ENCODE data around the gene PLXNA3.

PLXNA3 gene

GRCh38 chrX:154507673-154508383, 49.7 kb downstream of the PLXNA3 start:
- TF ChIP-seq, protein P1, sequence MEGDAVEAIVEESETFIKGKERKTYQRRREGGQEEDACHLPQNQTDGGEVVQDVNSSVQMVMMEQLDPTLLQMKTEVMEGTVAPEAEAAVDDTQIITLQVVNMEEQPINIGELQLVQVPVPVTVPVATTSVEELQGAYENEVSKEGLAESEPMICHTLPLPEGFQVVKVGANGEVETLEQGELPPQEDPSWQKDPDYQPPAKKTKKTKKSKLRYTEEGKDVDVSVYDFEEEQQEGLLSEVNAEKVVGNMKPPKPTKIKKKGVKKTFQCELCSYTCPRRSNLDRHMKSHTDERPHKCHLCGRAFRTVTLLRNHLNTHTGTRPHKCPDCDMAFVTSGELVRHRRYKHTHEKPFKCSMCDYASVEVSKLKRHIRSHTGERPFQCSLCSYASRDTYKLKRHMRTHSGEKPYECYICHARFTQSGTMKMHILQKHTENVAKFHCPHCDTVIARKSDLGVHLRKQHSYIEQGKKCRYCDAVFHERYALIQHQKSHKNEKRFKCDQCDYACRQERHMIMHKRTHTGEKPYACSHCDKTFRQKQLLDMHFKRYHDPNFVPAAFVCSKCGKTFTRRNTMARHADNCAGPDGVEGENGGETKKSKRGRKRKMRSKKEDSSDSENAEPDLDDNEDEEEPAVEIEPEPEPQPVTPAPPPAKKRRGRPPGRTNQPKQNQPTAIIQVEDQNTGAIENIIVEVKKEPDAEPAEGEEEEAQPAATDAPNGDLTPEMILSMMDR (IDR thresholded peaks at IDR 0.05; ENCODE audit: extremely low read depth, missing control alignments), result no peak
- DNase-seq (ENCODE audit: low spot score), result no peak

DNA sequence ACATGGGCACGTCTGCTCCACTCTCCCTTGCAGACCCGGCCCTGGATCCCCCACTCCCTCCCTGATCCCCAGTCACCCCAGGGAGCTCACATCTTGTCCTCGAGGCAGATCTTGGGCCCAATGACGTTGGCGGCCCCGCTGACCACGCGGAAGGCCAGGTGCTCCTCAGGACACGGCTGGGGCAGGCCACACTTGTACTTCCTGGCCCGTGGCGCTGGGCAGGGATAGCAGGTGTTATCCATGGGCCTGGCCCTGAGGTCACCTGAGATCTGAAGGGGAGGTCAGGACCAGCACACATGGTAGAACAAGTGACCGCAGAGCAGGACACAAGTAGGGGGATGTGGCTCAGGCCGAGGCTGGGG, 50.3 kb downstream of the PLXNA3 start:
- DNase-seq (ENCODE audit: low spot score), result no peak
- TF ChIP-seq, protein P1 (IDR thresholded peaks at IDR 0.05; ENCODE audit: extremely low read depth, missing control alignments), result no peak

DNA sequence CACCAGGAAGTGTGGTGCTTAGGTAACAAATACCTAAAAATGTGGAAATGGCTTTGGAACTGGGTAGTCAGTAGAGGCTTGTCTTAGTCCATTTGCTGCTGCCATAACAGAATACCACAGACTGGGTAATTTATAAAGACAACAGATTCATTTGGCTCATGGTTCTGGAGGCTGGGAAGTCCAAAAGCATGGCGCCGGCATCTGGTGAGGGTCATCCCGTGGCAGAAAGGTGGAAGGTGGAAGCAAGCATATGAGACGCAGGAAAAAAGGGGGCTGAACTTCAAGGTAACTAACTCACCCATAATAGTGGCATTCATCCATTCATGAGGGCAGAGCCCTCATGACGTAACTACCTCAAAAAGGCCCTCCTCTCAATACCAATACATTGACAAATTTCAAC, 51.4 kb downstream of the PLXNA3 start:
- TF ChIP-seq, protein P1 (IDR thresholded peaks at IDR 0.05; ENCODE audit: extremely low read depth, missing control alignments), result no peak
- DNase-seq (ENCODE audit: low spot score), result no peak

DNA sequence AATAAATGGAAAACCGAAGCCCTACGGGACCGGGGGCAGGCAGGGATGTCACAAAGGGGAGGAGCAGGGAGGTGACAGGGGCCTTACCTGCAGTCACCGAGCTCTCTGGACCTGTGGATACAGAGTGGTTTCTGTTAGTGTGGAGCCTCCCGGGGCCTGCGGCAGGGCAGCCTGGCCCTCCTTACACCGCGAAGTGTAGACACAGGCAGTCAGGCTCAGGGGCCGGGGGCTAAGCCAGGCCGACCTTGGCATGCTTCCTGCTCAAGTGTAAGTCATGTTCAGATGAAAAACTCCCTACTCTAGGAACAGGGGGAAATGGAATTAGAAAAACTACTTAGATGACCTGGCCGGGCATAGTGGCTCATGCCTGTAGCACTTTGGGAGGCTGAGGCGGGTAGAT, 53.7 kb downstream of the PLXNA3 start:
- DNase-seq (ENCODE audit: low spot score), result no peak

GRCh38 chrX:154512879-154513553, 54.9 kb downstream of the PLXNA3 start:
- TF ChIP-seq, protein P1 (IDR thresholded peaks at IDR 0.05; ENCODE audit: extremely low read depth, missing control alignments), result no peak
- DNase-seq (ENCODE audit: low spot score), result no peak

More for the DNA sequence above, 53.7 kb downstream of the PLXNA3 start:
- TF ChIP-seq, protein P1 (IDR thresholded peaks at IDR 0.05; ENCODE audit: extremely low read depth, missing control alignments), result no peak

GRCh38 chrX:154513716-154514115, 55.6 kb downstream of the PLXNA3 start:
- DNase-seq (ENCODE audit: low spot score), result no peak
- TF ChIP-seq, protein P1 (IDR thresholded peaks at IDR 0.05; ENCODE audit: extremely low read depth, missing control alignments), result no peak

Data from GM20000 (cell line).